Measurements from ENCODE around the gene TSPAN4. TPM values are rescaled to one million over a fixed set of nuclear protein-coding genes. Genes with fewer than 3 reads are reported as not detected.

Gene TSPAN4
- total RNA-seq, 6 donors from 2014 or later = 91.3 to 181 (median 169) TPM

- H3K27ac ChIP-seq = no peak overlapping the region
- H3K9me3 ChIP-seq = no peaks in the 10 kb centered on the region
- H3K27me3 ChIP-seq = no peaks in the 10 kb centered on the region
- H3K4me1 ChIP-seq = peaks cover 0 to 5% (median 2%) of the 10 kb centered on the region in 4 donors
- H3K36me3 ChIP-seq = peaks cover 18 to 64% (median 53%) of the 10 kb centered on the region in 4 donors
- 92 to 95% methylated on average over 5 to 7 of the region's 7 CpGs for WGBS, 2 donors
- TF ChIP-seq POLR2A (IDR thresholded peaks at IDR 0.05) (no peak), EP300 (IDR thresholded peaks at IDR 0.05) (no peak), POLR2AphosphoS5 (IDR thresholded peaks at IDR 0.05) (no peak), CTCF (IDR thresholded peaks at IDR 0.05) (no peak)
- no peak overlapping the region for H3K4me3 ChIP-seq
- no peak for ATAC-seq (ENCODE audit: low FRiP score in 2 of 2)
- DNase-seq = peak in 1 of 2 donors; percentile 49
Observed at GRCh38 chr11:904380-904779, 61.7 kb downstream of the TSPAN4 start.

- ATAC-seq (ENCODE audit: low FRiP score in 2 of 2) (no peak), DNase-seq (no peak)
- Histone ChIP-seq H3K9me3 (no peaks in the 10 kb centered on the region), H3K4me1 (peaks cover 8 to 17% (median 11%) of the 10 kb centered on the region in 4 donors), H3K27ac (no peak overlapping the region), H3K27me3 (no peaks in the 10 kb centered on the region), H3K4me3 (no peak overlapping the region), H3K36me3 (peaks cover 18 to 48% (median 37%) of the 10 kb centered on the region in 4 donors)
- 90 to 93% methylated on average over 7 of the region's 7 CpGs for WGBS, 2 donors
- TF ChIP-seq CTCF (IDR thresholded peaks at IDR 0.05) (no peak), POLR2A (IDR thresholded peaks at IDR 0.05) (no peak), POLR2AphosphoS5 (IDR thresholded peaks at IDR 0.05) (no peak), EP300 (IDR thresholded peaks at IDR 0.05) (no peak)
Observed at GRCh38 chr11:905952-906351, 63.3 kb downstream of the TSPAN4 start.

GRCh38 chr11:907668-908067 lies 65.0 kb downstream of the TSPAN4 start:
- DNase-seq = no peak
- no peak for ATAC-seq (ENCODE audit: low FRiP score in 2 of 2)
- H3K9me3 ChIP-seq = no peaks in the 10 kb centered on the region
- WGBS, 2 donors = 78 to 96% methylated on average over 2 of the region's 2 CpGs
- H3K36me3 ChIP-seq = peaks cover 12 to 31% (median 20%) of the 10 kb centered on the region in 4 donors
- TF ChIP-seq POLR2A (IDR thresholded peaks at IDR 0.05) (no peak), CTCF (IDR thresholded peaks at IDR 0.05) (no peak), EP300 (IDR thresholded peaks at IDR 0.05) (no peak), POLR2AphosphoS5 (IDR thresholded peaks at IDR 0.05) (no peak)
- H3K4me1 ChIP-seq = peaks cover 13 to 26% (median 17%) of the 10 kb centered on the region in 4 donors
- H3K4me3 ChIP-seq = no peak overlapping the region
- H3K27me3 ChIP-seq = no peaks in the 10 kb centered on the region
- no peak overlapping the region for H3K27ac ChIP-seq

GRCh38 chr11:908273-908672 lies 65.6 kb downstream of the TSPAN4 start:
- H3K9me3 ChIP-seq = no peaks in the 10 kb centered on the region
- H3K27ac ChIP-seq = no peak overlapping the region
- no peak for ATAC-seq (ENCODE audit: low FRiP score in 2 of 2)
- TF ChIP-seq CTCF (IDR thresholded peaks at IDR 0.05) (no peak), POLR2A (IDR thresholded peaks at IDR 0.05) (no peak), POLR2AphosphoS5 (IDR thresholded peaks at IDR 0.05) (no peak), EP300 (IDR thresholded peaks at IDR 0.05) (no peak)
- 86 to 100% methylated on average over 4 to 5 of the region's 5 CpGs for WGBS, 2 donors
- H3K4me1 ChIP-seq = peaks cover 13 to 26% (median 17%) of the 10 kb centered on the region in 4 donors
- H3K4me3 ChIP-seq = no peak overlapping the region
- no peaks in the 10 kb centered on the region for H3K27me3 ChIP-seq
- no peak for DNase-seq
- H3K36me3 ChIP-seq = peaks cover 6 to 25% (median 14%) of the 10 kb centered on the region in 4 donors

GRCh38 chr11:909406-909805 lies 66.8 kb downstream of the TSPAN4 start:
- no peak overlapping the region for H3K27ac ChIP-seq
- WGBS, 2 donors = 90 to 92% methylated on average over 11 of the region's 11 CpGs
- H3K36me3 ChIP-seq = peaks cover 0 to 13% (median 3%) of the 10 kb centered on the region in 4 donors
- no peaks in the 10 kb centered on the region for H3K9me3 ChIP-seq
- ATAC-seq (ENCODE audit: low FRiP score in 2 of 2) (no peak), DNase-seq (no peak)
- H3K4me3 ChIP-seq = peak overlapping the region in 1 of 4 donors; percentile 76
- peaks cover 13 to 26% (median 17%) of the 10 kb centered on the region in 4 donors for H3K4me1 ChIP-seq
- no peak for TF ChIP-seq POLR2AphosphoS5 (IDR thresholded peaks at IDR 0.05)
- TF ChIP-seq CTCF (IDR thresholded peaks at IDR 0.05) = no peak
- TF ChIP-seq POLR2A (IDR thresholded peaks at IDR 0.05) = no peak
- TF ChIP-seq EP300 (IDR thresholded peaks at IDR 0.05) = no peak
- no peaks in the 10 kb centered on the region for H3K27me3 ChIP-seq
